Effector memory CD4-positive, alpha-beta T cell (primary cell): ENCODE measurements around the gene FFAR4.

Source experiments
- DNase-seq, 3 donors: peaks; one replicate each; pipeline ENCODE4 v3.0.0-alpha.2; 2020
- H3K27ac ChIP-seq: 2 replicates; pipeline ENCODE4 v1.7.0; 2013; ENCODE audit warnings: mild to moderate bottlenecking, low read length, moderate library complexity; ENCODE audit not compliant: insufficient read depth, poor library complexity, severe bottlenecking
- H3K27me3 ChIP-seq: replicated peaks from 2 replicates; pipeline ENCODE4 v1.7.0; 2013; ENCODE audit warnings: mild to moderate bottlenecking, low read length; ENCODE audit not compliant: insufficient read depth, control insufficient read depth, poor library complexity, severe bottlenecking
- H3K36me3 ChIP-seq: 2 replicates; pipeline ENCODE4 v1.7.0; 2013; ENCODE audit warnings: mild to moderate bottlenecking, low read length, moderate library complexity; ENCODE audit not compliant: control insufficient read depth, insufficient read depth
- H3K4me1 ChIP-seq: 2 replicates; pipeline ENCODE4 v1.7.0; 2013; ENCODE audit warnings: low read length, mild to moderate bottlenecking; ENCODE audit not compliant: control insufficient read depth, insufficient read depth, poor library complexity, severe bottlenecking
- H3K4me3 ChIP-seq: 2 replicates; pipeline ENCODE4 v1.7.0; 2013; ENCODE audit warnings: low read length, low read depth, mild to moderate bottlenecking; ENCODE audit not compliant: insufficient read depth, poor library complexity, severe bottlenecking
- H3K9me3 ChIP-seq: 2 replicates; pipeline ENCODE4 v1.7.0; 2013; ENCODE audit warnings: mild to moderate bottlenecking, low read length, moderate library complexity; ENCODE audit not compliant: control insufficient read depth

FFAR4 gene

GRCh38 chr10:93613126-93613525 is 46.7 kb downstream of the FFAR4 start:
- Histone ChIP-seq H3K4me3 (no peak overlapping the region), H3K36me3 (no peaks in the 10 kb centered on the region), H3K27me3 (no peaks in the 10 kb centered on the region), H3K27ac (no peak overlapping the region), H3K9me3 (no peaks in the 10 kb centered on the region), H3K4me1 (no peaks in the 10 kb centered on the region)
- no peak for DNase-seq

GRCh38 chr10:93614101-93614825 is 47.8 kb downstream of the FFAR4 start:
- no peaks in the 10 kb centered on the region for H3K27me3 ChIP-seq
- no peak for DNase-seq
- H3K9me3 ChIP-seq: no peaks in the 10 kb centered on the region
- H3K4me1 ChIP-seq: no peaks in the 10 kb centered on the region
- H3K4me3 ChIP-seq: no peak overlapping the region
- H3K27ac ChIP-seq: no peak overlapping the region
- no peaks in the 10 kb centered on the region for H3K36me3 ChIP-seq

GRCh38 chr10:93615576-93616235 is 49.2 kb downstream of the FFAR4 start:
- no peak for DNase-seq
- H3K4me3 ChIP-seq: no peak overlapping the region
- H3K4me1 ChIP-seq: no peaks in the 10 kb centered on the region
- H3K27ac ChIP-seq: no peak overlapping the region
- H3K9me3 ChIP-seq: no peaks in the 10 kb centered on the region
- no peaks in the 10 kb centered on the region for H3K27me3 ChIP-seq
- no peaks in the 10 kb centered on the region for H3K36me3 ChIP-seq

DNA sequence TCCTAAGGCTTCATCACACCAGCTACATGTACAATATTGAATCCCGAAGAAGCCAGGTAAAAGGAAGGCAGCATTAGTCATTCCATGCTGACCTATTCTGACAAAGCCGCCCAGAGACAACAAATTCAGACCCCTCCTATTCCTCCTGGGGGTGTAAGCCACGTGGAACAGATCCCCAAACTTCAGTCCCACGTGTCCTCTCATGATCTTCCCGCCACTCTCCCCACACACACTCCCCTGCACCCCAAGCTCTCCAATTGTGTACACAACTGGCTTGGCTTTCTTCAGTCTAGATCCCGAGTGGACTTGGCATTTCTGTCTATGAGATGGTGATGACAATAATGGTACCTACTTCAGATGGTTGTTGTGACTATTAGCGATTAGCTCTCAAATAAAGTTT is 54.5 kb downstream of the FFAR4 start:
- no peak for DNase-seq
- H3K27me3 ChIP-seq: no peaks in the 10 kb centered on the region
- no peaks in the 10 kb centered on the region for H3K4me1 ChIP-seq
- no peaks in the 10 kb centered on the region for H3K9me3 ChIP-seq
- H3K36me3 ChIP-seq: no peaks in the 10 kb centered on the region
- no peak overlapping the region for H3K27ac ChIP-seq
- no peak overlapping the region for H3K4me3 ChIP-seq

DNA sequence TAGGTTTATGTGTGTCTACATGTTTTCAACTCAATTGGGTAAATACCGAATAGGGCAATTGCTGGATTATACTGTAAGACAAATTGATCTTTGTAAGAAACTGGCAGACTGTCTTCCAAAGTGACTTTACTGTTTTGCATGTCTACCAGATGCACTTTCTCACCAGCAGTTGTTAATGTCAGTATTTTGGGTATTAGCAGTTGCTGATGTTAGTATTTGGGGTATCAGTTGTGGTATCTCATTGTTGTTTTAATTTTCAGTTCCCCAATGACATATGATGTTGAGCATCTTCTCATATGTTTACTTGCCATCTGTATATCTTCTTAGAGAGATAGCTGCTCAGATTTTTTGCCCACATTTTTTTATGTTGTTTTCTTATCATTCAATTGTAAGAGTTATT is 56.5 kb downstream of the FFAR4 start:
- H3K4me3 ChIP-seq: no peak overlapping the region
- no peaks in the 10 kb centered on the region for H3K4me1 ChIP-seq
- H3K27ac ChIP-seq: no peak overlapping the region
- no peaks in the 10 kb centered on the region for H3K9me3 ChIP-seq
- H3K36me3 ChIP-seq: no peaks in the 10 kb centered on the region
- no peak for DNase-seq
- no peaks in the 10 kb centered on the region for H3K27me3 ChIP-seq

DNA sequence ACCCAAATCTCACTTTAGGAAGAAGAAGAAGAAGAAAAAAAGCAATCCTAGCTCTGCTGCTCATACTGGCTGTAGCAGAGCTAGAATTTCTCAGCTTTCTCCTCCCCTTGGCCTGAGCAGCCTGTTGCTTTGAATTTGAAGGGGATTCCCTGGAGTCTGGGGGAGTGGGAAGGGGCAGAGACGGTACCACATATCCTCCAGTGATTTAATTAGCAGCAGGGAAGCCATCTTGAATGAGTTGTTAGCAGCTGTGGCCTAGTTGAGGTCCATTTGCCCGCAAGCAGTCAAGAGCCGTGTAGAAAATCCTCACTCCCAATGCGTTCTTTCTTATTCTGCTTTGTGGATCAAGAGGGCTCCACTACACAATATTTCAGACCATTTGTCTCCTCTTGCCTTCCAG is 62.4 kb downstream of the FFAR4 start:
- no peak for DNase-seq
- no peaks in the 10 kb centered on the region for H3K27me3 ChIP-seq

DNA sequence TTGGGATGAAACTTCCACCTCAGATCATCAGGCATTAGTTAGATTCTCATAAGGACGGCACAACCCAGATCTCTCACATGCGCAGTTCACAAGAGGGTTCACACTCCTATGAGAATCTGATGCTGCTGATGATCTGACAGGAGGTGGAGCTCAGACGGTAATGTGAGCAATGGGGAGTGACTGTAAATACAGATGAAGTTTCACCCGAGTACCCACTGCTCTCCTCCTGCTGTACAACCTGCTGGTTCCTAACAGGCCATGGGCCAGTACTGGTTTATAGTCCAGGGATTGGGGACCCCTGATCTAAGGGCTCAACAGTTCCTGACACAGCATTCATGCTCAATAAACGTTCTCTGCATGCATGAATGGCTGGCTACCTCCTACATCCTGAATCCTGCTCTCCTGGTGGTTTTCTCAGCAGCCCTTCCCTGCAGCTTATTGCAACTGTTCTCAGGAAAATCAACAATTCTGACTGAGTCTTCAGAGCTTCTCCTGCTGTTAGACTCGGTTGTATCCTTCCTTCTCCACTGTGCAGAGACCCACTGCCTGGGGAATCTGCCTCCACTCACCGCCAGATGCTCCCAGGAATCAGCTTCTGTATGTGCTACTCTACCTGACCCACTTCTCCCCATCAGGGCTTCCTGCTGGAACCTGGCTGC is 63.3 kb downstream of the FFAR4 start:
- H3K4me1 ChIP-seq: no peaks in the 10 kb centered on the region
- no peaks in the 10 kb centered on the region for H3K36me3 ChIP-seq
- H3K9me3 ChIP-seq: no peaks in the 10 kb centered on the region
- H3K27me3 ChIP-seq: no peaks in the 10 kb centered on the region
- no peak overlapping the region for H3K27ac ChIP-seq
- DNase-seq: no peak
- no peak overlapping the region for H3K4me3 ChIP-seq

More for the DNA sequence above, 62.4 kb downstream of the FFAR4 start:
- H3K36me3 ChIP-seq: no peaks in the 10 kb centered on the region
- no peaks in the 10 kb centered on the region for H3K9me3 ChIP-seq
- H3K4me1 ChIP-seq: no peaks in the 10 kb centered on the region
- no peak overlapping the region for H3K27ac ChIP-seq
- H3K4me3 ChIP-seq: no peak overlapping the region

DNA sequence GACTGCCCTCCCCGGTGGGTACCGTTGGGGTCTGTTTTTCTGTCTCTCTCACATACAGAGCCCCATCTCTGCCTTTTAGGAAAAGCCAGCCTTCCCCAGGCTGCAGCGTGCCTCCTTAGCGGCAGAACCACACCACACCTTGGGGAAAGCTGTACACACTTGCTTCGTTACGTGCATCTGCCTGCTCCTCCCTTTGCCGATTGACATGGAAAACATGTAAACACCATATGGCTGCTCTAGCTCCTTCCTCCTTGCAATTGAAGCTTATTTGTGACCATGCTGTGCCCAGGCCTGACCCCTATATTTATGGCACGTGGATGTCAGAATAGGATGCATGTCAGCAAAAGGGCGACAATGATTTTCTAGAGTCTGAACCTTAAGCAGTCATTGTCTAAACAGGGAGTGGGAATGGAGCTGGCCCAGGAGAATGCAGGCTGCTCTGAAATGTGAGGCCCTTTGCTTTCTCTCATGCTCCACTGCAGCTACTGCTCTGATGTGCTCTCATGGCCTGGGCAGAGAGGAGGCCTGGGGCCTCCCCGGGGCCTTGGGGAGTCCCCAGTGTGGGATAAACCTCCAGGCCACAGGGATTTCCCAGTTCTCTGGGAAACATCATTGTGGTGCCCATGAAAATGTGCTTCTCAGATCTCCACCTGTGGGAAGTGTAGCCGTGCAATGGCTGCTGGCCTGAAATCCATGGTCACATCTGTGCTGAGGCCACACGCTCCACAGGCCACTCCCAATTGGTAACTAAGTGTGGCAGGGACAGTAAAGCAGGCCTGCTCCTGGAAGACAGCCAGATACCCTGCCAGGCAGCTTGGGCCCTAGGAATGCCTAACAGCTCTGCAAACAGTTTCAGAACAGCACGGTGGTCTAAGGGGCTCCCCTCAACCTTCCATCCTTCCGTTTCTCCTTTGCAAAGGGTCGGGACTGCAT is 64.4 kb downstream of the FFAR4 start:
- no peak overlapping the region for H3K27ac ChIP-seq
- no peak overlapping the region for H3K4me3 ChIP-seq
- H3K9me3 ChIP-seq: no peaks in the 10 kb centered on the region
- H3K4me1 ChIP-seq: no peaks in the 10 kb centered on the region
- DNase-seq: no peak
- no peaks in the 10 kb centered on the region for H3K27me3 ChIP-seq
- no peaks in the 10 kb centered on the region for H3K36me3 ChIP-seq
